HepG2 (cell line): ENCODE results near the gene TGFB2. TPM values are rescaled to one million over a fixed set of nuclear protein-coding genes. Genes with fewer than 3 reads are reported as not detected.
A peak's percentile ranks its signal among the peaks of the same experiment; 100 is the strongest.

Source experiments
- ATAC-seq: fragments of 200-7000 bp; cut with Tn5 transposase; 3 replicates; pipeline ENCODE4 v1.9.1; 2020; ENCODE audit warnings: mild to moderate bottlenecking, moderate library complexity
- BruUV-seq: library from RNA; stranded (reverse); fragments of 400-500 nt; replicated peaks from 2 replicates; lab custom pipeline; 2021; lab: Mats Ljungman, UMichigan
- CTCF ChIA-PET: fragments of 300-600 bp; formaldehyde crosslinking; extraction: SDS; loops from one replicate; lab custom pipeline; 2021; ENCODE audit warnings: low total read pairs, inconsistent platforms, low intra/inter-chr PET ratio; lab: Yijun Ruan, JAX
- POLR2A ChIA-PET: fragments of 350-600 bp; sonication (Branson Sonifier 250); formaldehyde crosslinking; loops from one replicate; lab custom pipeline; 2020; ENCODE audit warnings: antibody characterized with exemption, inconsistent platforms; lab: Yijun Ruan, JAX
- DNase-seq: peaks from one replicate; pipeline ENCODE4 v3.0.0-alpha.2; 2015; ENCODE audit warnings: low spot score
- FAIRE-seq: peaks from 3 replicates; lab custom pipeline; 2011; peaks lifted over from hg19 to GRCh38; lab: Jason Lieb, UNC
- H2AFZ ChIP-seq: one replicate; pipeline ENCODE4 v1.6.1; 2011; ENCODE audit warnings: low read length, inconsistent platforms
- H3K27ac ChIP-seq: fragments of 300-600 bp; 3 replicates; pipeline ENCODE4 v1.8.0; 2011; ENCODE audit warnings: mixed run types, mild to moderate bottlenecking, mixed read lengths, low read length, inconsistent platforms; ENCODE audit not compliant: insufficient read depth; ENCODE audit errors: extremely low read length
- H3K27me3 ChIP-seq, 2 experiments: fragments of 200-600 bp in 1 of 2; 2 replicates in 1 of 2; 3 replicates in 1 of 2; pipeline versions ENCODE4 v1.6.0 to v1.8.0; 2011; ENCODE audit warnings: low read length in 2 of 2, mild to moderate bottlenecking in 2 of 2, moderate library complexity in 2 of 2, inconsistent platforms in 1 of 2; ENCODE audit not compliant: insufficient read depth in 2 of 2, control insufficient read depth in 1 of 2
- H3K36me3 ChIP-seq, 2 experiments: fragments of 200-600 bp in 1 of 2; replicated peaks in 1 of 2; 2 replicates in 1 of 2; 3 replicates in 1 of 2; pipeline versions ENCODE4 v1.5.1 to v1.8.0; 2011; ENCODE audit warnings: low read length in 2 of 2, inconsistent platforms in 1 of 2; ENCODE audit not compliant: insufficient read depth in 2 of 2, control insufficient read depth in 1 of 2
- H3K4me1 ChIP-seq: 2 replicates; pipeline ENCODE4 v1.5.1; 2012; ENCODE audit warnings: low read length, inconsistent platforms; ENCODE audit not compliant: insufficient read depth
- H3K4me2 ChIP-seq: 2 replicates; pipeline ENCODE4 v1.6.0; 2011; ENCODE audit warnings: low read depth, low read length, inconsistent platforms
- H3K4me3 ChIP-seq, 3 experiments: fragments of 200-600 bp in 1 of 3; sonication (generic), shearing (Covaris generic) in 1 of 3; replicated peaks in 1 of 3; 2 replicates each; pipeline ENCODE4 v1.5.1; 2011 to 2016; ENCODE audit warnings: low read length in 3 of 3, inconsistent platforms in 2 of 3, low read depth in 2 of 3, mild to moderate bottlenecking in 2 of 3, control low read depth in 1 of 3, mixed read lengths in 1 of 3; ENCODE audit not compliant: insufficient read depth in 1 of 3
- H3K79me2 ChIP-seq: one replicate; pipeline ENCODE4 v1.6.1; 2011; ENCODE audit warnings: low read length, inconsistent platforms; ENCODE audit not compliant: insufficient read depth
- H3K9ac ChIP-seq: 2 replicates; pipeline ENCODE4 v1.6.0; 2011; ENCODE audit warnings: mild to moderate bottlenecking, low read depth, low read length, inconsistent platforms; ENCODE audit not compliant: insufficient read depth
- H3K9me3 ChIP-seq: 2 replicates; pipeline ENCODE4 v1.5.1; 2012; ENCODE audit warnings: mild to moderate bottlenecking, low read length
- H4K20me1 ChIP-seq: 2 replicates; pipeline ENCODE4 v1.6.0; 2011; ENCODE audit warnings: inconsistent platforms, mild to moderate bottlenecking, low read length, moderate library complexity; ENCODE audit not compliant: insufficient read depth
- ATF7 ChIP-seq, 2 experiments: fragments of 450-650 bp in 1 of 2; sonication (generic) in 1 of 2; formaldehyde crosslinking in 1 of 2; IDR thresholded peaks; 2 replicates each; pipeline versions ENCODE4 v1.4.0 to v1.6.1; 2016 to 2020; ENCODE audit warnings: antibody characterized with exemption in 1 of 2, mild to moderate bottlenecking in 1 of 2, missing genetic modification reagents in 1 of 2
- HMG20B ChIP-seq: conservative IDR thresholded peaks from 2 replicates; pipeline ENCODE4 v1.6.1; 2016; ENCODE audit warnings: missing genetic modification reagents, missing compliant biosample characterization
- HNF4A ChIP-seq: sonication (generic); formaldehyde crosslinking; IDR thresholded peaks from 2 replicates; pipeline ENCODE4 v1.4.0; 2020; ENCODE audit warnings: missing genetic modification reagents
- NONO ChIP-seq, 2 experiments: fragments of 450-650 bp in 1 of 2; sonication (generic) in 1 of 2; formaldehyde crosslinking in 1 of 2; IDR thresholded peaks in 1 of 2; conservative IDR thresholded peaks in 1 of 2; 2 replicates each; pipeline versions ENCODE4 v1.6.1 to v1.8.0; 2017 to 2022; ENCODE audit warnings: mild to moderate bottlenecking in 1 of 2, missing genetic modification reagents in 1 of 2, moderate library complexity in 1 of 2
- NPAS2 ChIP-seq: sonication (generic); formaldehyde crosslinking; IDR thresholded peaks from 2 replicates; pipeline ENCODE4 v1.8.0; 2022; ENCODE audit warnings: mild to moderate bottlenecking, missing genetic modification reagents, borderline replicate concordance
- ZNF446 ChIP-seq: sonication (generic); formaldehyde crosslinking; IDR thresholded peaks from 2 replicates; pipeline ENCODE4 v1.5.0; 2020; ENCODE audit warnings: mild to moderate bottlenecking, missing genetic modification reagents
- ZNF639 ChIP-seq: conservative IDR thresholded peaks from 2 replicates; pipeline ENCODE4 v1.6.1; 2018; ENCODE audit warnings: missing genetic modification reagents
- ZNF773 ChIP-seq: sonication (generic); formaldehyde crosslinking; IDR thresholded peaks from 2 replicates; pipeline ENCODE4 v1.4.0; 2020; ENCODE audit warnings: missing genetic modification reagents, borderline replicate concordance
- ZZZ3 ChIP-seq: sonication (generic); formaldehyde crosslinking; IDR thresholded peaks from 2 replicates; pipeline ENCODE4 v1.4.0; 2020; ENCODE audit warnings: missing genetic modification reagents, mild to moderate bottlenecking, borderline replicate concordance
- WGBS: methylation state at CpG from one replicate; pipeline ENCODE4 v1.1.6; 2017; ENCODE audit warnings: low lambda C conversion rate; 5-methylcytosine and 5-hydroxymethylcytosine counted together
- in situ Hi-C: cut with HindIII; loops from 2 replicates; pipeline ENCODE4 v1.10.0; 2017; ENCODE audit warnings: low pct_unique_long_range_greater_than_20kb; ENCODE audit not compliant: extremely low pct_ligation_motif_present
- intact Hi-C: fragments of 100-400 bp; cut with micrococcal nuclease; formaldehyde crosslinking; loops from one replicate; pipeline ENCODE4 v1.10.0; 2022; ENCODE audit not compliant: unreplicated experiment
- polyA plus RNA-seq, 8 experiments: library from polyadenylated mRNA; depleted of rRNA in 3 of 8; stranded (reverse) in 7 of 8; unstranded in 1 of 8; fragments of >200 nt; fragmentation: Illumina TruSeq in 4 of 8; extraction: Trizol in 4 of 8; gene quantifications; 2 replicates each; pipeline versions ENCODE4 v1.2.1 to v1.2.3, GENCODE V29; 2011 to 2016; ENCODE audit warnings: low read depth in 4 of 8, missing spikeins in 1 of 8, mixed read lengths in 1 of 8; ENCODE audit not compliant: insufficient read depth in 1 of 8
- small RNA-seq, 3 experiments: library from RNA; depleted of rRNA; stranded (forward); fragments of <200 nt; gene quantifications; one replicate each; pipeline ENCODE3, GENCODE V24; 2012; ENCODE audit warnings: low read depth in 2 of 3, low replicate concordance in 1 of 3; ENCODE audit not compliant: insufficient read length in 3 of 3, insufficient read depth in 2 of 3
- total RNA-seq, 5 experiments: library from RNA; depleted of rRNA; stranded (reverse); fragments of >200 nt; fragmentation: Illumina TruSeq; extraction: Trizol; gene quantifications; 2 replicates each; pipeline ENCODE4 v1.2.3, GENCODE V29; 2016; ENCODE audit warnings: low read depth in 1 of 5

The TGFB2 gene
- total and polyA plus RNA-seq, 2 of the 13 experiments (the other 11 are each of a cell fraction or from before 2014, with no cell fraction given): 0.07 TPM; not detected in 1

GRCh38 chr1:218493986-218494385 lies 148.8 kb downstream of the TGFB2 start:
- Histone ChIP-seq H4K20me1 (no peaks in the 10 kb centered on the region), H3K27ac (no peak overlapping the region), H3K36me3 (no peaks in the 10 kb centered on the region), H3K9ac (no peak overlapping the region), H3K4me2 (no peak overlapping the region), H3K4me3 (no peak overlapping the region), H2AFZ (no peak overlapping the region), H3K79me2 (no peaks in the 10 kb centered on the region), H3K9me3 (no peaks in the 10 kb centered on the region), H3K4me1 (no peaks in the 10 kb centered on the region), H3K27me3 (no peaks in the 10 kb centered on the region)
- no peak for ATAC-seq
- no peak for FAIRE-seq
- DNase-seq: no peak
- BruUV-seq: no TSS peak
- POLR2A ChIA-PET: no interaction called here
- 49% methylated on average over 2 of the region's 2 CpGs for WGBS
- intact Hi-C loops (no loop called here), in situ Hi-C loops (no loop called here)
- CTCF ChIA-PET: no interaction called here
- TF ChIP-seq NONO (IDR thresholded peaks at IDR 0.05): no peak
- TF ChIP-seq NONO (CRISPR knock-in tag; conservative IDR thresholded peaks at IDR 0.05): no peak
- no peak for TF ChIP-seq HNF4A (CRISPR knock-in tag)
- no peak for TF ChIP-seq ZNF639
- no peak for TF ChIP-seq ZNF446 (CRISPR knock-in tag)
- TF ChIP-seq ATF7 (IDR thresholded peaks at IDR 0.05): peak; percentile 80
- TF ChIP-seq ATF7 (CRISPR knock-in tag; IDR thresholded peaks at IDR 0.05): no peak
- no peak for TF ChIP-seq HMG20B (CRISPR knock-in tag)
- no peak for TF ChIP-seq NPAS2 (CRISPR knock-in tag)
- TF ChIP-seq ZNF773 (CRISPR knock-in tag): no peak
- TF ChIP-seq ZZZ3 (CRISPR knock-in tag): no peak

Small RNA genes within 50 kb of the gene (small RNA-seq; reads per million reads assigned to genes)
- gene AC096638.1: 0 reads per million in 3 experiments

Other genes starting within 250 kb of the TGFB2 start
- 37.5 and 57.1 TPM in 2 replicates for gene RRP15, start 60.0 kb upstream of the TGFB2 start, total RNA-seq (2016; rRNA removed; fragmentation: Illumina TruSeq; extraction: Trizol)
- gene RRP15, start 60.0 kb upstream of the TGFB2 start, polyA plus RNA-seq (2011; rRNA removed): 1.6 and 2.1 TPM in 2 replicates